ENCODE measurements around the gene TMEM217.

Gene TMEM217

DNA sequence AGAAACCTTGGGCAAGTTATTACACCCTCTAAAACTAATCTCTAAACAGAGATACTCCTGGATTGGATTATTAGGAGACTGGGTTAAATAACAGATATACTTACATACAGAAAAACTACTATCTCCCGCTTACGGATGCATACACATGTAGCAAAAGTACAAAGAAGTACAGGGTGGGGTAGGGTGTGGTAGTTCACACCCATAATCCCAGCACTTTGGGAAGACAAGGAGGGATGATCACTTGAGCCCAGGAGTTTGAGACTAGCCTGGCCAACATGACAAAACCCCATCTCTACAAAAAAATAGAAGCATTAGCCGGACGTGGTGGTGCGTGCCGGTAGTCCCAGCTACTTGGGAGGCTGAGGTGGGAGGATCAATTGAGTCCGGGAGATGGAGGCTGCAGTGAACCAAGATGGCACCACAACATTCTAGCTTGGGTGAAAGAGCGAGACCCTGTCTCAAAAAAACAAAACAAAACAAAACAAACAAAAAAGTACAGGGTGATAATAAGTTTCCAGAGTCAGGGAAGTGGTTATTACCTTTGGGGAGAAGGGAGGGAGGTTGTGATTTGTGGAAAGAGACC is 79.9 kb downstream of the TMEM217 start:
- DNase-seq, result peak; percentile 72

DNA sequence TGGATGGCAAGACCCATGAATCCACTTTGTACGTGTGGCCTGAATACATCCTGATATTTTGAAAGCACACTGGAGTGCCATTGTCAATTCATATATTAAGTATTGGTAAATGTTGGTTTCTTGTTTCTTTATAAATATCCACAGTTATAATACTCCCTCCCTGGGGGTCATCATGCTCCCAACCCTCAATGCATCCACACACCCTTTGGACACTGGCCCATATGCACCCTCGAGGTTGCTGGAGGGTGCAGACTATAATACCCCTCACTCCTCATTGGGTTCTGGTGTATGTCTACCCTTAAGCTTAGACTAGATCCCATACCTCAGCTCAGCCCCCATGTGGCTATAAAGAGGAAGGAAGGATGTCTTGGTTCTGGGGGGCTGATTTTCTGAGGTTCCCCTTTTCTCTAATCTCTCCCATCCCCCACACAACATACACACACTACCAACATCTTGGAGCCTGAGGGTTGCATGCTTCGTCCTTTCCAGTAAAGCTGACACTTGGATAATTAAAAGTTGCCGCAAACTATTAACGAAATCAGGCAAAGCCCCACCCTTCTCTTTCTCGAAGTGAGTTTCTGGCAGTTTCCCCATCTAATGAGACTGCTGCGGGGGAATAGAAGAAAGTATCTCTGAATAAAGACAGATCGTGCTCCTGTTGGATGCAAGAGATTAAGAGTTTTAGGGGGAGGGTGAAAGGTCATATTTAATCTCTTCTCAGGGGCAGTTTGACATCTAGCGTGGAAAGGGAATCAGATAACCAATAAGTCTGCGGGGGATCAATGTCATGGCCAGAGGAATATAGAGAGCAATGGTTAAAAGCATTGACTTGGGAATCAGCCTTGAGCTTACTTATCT is 80.6 kb downstream of the TMEM217 start:
- peak; percentile 98 for DNase-seq

DNA sequence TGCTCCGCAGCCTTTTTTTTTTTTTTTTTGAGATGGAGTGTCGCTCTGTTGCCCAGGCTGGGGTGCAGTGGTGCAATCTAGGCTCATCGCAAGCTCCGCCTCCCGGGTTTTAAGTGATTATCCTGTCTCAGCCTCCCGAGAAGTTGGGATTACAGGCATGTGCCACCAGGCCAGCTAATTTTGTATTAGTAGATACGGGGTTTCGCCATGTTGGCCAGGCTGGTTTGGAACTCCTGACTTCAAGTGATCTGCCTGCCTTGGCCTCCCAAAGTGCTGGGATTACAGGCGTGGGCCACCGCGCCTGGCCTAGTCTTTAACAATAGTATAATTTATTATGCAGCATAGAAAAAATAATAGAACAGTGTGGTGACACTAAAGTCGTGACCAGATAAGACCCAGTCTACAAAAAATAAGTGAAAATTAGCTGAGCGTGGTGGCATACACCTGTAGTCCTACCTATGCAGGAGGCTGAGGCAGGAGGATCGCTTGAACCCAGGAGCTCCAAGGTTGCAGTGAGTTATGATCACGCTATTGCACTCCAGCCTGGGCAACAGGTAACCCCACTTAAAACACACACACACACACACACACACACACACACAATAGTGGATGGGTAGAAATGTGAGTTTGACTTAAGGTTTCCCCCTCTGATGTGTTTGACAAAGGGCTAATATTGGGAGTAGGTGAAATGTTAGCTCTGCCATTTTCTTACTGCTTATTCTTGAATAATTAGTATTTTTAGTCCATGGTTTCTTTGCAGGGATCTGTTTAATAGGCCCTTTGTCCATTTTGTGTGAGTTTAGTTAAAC is 81.5 kb downstream of the TMEM217 start:
- DNase-seq, result peak; percentile 79

DNA sequence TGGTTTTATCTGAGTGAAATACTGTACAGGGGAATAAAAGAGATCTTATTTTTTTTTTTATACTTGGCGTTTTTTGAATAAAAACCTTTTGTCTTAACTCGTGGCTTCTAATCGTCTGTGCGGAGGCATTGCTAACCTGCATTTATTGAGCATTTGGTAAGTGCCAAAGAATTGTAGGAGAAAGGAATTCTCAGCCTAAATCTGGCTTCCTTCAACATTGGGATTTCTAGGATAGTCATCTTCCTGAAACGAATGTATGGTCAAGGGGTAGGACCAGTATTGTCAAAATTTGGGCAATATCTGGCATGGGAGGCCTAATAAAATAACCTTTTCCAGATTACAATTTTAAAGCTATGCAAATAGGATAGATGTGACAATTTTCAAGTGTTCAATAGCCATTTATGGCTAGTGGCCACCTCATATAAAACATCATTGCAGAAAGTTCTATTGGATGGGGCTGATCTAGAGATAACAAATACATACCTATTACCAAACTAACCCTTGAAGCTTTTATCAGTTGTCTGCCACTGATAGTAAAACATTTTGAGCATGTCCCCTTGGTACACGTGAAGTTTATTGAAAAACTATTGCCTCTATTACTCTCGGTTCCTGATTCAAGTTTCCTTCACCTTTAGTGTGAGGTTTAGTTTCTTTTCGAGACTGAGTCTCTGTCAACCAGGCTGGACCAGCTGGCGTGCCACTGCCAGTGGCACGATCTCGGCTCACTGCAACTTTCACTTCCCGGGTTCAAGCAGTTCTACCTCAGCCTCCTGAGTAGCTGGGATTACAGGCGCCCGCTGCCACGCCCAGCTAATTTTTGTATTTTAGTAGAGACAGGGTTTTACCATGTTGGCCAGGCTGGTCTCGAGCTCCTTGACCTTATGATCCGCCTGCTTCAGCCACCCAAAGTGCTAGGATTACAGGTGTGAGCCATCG is 82.3 kb downstream of the TMEM217 start:
- peak; percentile 67 for DNase-seq

DNA sequence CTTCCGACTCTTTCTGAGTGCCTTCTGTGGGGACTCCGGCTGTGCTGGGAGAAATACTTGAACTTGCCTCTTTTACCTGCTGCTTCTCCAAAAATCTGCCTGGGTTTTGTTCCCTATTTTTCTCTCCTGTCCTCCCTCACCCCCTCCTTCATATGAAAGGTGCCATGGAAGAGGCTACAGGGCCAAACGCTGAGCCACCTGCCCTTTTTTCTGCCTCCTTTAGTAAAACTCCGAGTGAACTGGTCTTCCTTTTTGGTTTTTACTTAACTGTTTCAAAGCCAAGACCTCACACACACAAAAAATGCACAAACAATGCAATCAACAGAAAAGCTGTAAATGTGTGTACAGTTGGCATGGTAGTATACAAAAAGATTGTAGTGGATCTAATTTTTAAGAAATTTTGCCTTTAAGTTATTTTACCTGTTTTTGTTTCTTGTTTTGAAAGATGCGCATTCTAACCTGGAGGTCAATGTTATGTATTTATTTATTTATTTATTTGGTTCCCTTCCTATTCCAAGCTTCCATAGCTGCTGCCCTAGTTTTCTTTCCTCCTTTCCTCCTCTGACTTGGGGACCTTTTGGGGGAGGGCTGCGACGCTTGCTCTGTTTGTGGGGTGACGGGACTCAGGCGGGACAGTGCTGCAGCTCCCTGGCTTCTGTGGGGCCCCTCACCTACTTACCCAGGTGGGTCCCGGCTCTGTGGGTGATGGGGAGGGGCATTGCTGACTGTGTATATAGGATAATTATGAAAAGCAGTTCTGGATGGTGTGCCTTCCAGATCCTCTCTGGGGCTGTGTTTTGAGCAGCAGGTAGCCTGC is 83.2 kb downstream of the TMEM217 start:
- DNase-seq, result peak; percentile 48

DNA sequence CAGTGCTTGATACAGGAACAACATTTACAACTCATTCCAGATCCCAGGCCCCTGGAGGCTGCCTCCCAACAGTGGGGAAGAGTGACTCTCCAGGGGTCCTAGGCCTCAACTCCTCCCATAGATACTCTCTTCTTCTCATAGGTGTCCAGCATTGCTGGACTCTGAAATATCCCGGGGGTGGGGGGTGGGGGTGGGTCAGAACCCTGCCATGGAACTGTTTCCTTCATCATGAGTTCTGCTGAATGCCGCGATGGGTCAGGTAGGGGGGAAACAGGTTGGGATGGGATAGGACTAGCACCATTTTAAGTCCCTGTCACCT is 83.8 kb downstream of the TMEM217 start:
- no peak for DNase-seq

DNA sequence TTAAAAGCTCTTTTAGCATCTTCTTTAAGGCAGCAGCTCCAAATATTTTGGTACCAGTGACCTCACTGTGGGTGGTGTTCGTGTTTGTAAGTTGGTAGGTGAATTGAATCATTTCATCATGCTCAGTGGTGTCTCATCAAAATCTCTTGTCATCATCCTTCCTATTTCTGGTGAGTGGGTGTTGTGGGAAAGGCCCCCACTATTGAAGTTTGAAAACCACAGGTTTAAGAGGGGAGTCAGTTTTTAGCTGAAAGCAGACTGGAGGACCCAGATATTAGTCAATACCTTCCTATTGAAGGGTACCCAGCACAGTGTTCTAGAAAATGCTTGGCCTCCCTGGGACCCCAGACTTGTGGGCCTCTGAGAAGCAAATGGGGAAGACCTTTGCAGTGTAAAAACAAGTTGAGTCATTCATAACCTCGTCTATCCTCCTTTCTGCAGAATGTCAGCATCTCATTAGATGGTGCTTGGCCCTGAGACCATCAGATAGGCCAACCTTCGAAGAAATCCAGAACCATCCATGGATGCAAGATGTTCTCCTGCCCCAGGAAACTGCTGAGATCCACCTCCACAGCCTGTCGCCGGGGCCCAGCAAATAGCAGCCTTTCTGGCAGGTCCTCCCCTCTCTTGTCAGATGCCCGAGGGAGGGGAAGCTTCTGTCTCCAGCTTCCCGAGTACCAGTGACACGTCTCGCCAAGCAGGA is 84.3 kb downstream of the TMEM217 start:
- peak; percentile 74 for DNase-seq

DNA sequence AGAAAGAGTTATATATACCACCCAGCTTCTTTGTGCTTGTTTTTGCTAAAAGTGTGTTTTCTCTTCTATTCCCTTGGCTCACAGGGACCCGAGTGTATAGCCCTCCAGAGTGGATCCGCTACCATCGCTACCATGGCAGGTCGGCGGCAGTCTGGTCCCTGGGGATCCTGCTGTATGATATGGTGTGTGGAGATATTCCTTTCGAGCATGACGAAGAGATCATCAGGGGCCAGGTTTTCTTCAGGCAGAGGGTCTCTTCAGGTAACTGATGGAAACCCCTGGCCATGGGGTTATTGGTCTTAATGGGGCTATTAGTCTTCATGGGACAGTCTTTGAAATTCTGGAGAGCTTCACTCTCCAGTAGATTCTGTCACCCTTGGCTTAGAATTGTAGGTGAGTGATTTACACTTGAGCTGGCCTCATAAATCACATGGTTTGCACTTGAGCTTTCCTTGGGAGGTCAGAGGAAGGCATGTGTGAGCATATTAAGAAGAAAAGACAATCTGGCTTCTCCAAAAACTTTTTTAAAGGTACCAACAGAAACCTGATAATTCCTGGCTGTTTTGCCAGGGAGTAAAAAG is 84.9 kb downstream of the TMEM217 start:
- DNase-seq, result peak; percentile 15

DNA sequence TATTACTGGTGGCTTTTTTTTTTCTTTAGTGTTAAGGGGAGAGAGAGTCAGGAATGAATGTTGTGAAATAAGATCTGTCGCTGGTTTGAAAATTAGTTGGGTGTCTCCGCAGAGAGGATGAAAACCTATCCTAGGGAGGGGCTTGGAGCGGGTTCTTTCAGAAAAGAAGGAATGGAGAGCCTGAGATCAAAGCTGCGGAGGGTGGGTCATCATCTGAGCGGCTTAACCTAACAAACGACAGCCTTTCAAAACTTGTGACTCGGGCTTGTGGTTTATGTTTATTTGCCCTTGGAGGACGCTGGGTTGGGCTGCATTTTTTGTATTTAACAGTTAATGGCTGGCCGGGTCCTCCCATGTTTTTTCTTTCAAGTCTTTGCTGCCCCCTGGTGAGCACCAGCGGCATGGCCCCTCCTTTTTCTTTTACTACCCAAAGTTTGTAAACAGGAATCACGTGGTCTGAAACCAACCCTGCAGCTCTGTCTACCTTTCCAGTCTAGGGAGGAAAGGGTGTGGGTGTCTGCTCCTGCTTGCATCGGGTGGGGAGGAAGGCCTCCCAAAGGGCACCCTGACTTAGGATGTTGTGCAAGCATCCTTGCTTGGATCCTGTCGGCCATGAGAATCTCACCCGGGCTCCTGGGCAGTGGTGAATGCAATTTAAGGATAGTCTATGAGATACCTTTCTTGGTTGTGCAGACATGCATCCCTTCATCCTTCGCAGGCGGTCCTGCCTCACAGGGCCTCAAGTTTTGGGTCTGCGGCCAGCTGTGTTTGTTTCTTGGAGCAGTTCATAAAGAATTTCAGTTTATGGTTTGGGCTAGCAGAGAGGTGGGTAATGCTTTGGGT is 85.8 kb downstream of the TMEM217 start:
- peak; percentile 98 for DNase-seq

DNA sequence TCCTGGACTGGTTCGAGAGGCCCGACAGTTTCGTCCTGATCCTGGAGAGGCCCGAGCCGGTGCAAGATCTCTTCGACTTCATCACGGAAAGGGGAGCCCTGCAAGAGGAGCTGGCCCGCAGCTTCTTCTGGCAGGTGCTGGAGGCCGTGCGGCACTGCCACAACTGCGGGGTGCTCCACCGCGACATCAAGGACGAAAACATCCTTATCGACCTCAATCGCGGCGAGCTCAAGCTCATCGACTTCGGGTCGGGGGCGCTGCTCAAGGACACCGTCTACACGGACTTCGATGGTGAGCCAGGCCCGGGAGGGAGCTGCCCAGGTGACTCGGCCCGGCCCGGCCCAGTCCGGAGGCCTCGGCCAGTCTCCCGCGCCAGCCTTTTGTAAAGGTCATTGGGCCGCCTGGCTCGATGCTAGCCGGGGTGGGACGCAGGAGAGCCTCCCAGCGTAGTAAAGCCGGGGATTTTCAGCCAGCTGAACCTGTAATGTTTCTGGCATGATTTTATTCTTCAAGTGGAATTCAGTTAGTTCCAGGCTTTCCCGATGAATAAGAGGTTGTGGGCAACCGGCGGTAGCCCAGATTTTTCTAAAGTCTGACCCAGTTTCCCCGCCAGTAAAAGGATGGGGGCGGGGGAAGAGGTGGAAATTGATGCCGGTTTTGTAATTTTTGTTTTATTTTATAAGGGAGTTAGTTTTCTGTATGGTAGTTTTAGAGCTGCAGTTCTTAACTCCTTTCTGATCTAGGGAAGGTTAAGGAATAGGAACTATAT is 86.6 kb downstream of the TMEM217 start:
- peak; percentile 60 for DNase-seq

DNA sequence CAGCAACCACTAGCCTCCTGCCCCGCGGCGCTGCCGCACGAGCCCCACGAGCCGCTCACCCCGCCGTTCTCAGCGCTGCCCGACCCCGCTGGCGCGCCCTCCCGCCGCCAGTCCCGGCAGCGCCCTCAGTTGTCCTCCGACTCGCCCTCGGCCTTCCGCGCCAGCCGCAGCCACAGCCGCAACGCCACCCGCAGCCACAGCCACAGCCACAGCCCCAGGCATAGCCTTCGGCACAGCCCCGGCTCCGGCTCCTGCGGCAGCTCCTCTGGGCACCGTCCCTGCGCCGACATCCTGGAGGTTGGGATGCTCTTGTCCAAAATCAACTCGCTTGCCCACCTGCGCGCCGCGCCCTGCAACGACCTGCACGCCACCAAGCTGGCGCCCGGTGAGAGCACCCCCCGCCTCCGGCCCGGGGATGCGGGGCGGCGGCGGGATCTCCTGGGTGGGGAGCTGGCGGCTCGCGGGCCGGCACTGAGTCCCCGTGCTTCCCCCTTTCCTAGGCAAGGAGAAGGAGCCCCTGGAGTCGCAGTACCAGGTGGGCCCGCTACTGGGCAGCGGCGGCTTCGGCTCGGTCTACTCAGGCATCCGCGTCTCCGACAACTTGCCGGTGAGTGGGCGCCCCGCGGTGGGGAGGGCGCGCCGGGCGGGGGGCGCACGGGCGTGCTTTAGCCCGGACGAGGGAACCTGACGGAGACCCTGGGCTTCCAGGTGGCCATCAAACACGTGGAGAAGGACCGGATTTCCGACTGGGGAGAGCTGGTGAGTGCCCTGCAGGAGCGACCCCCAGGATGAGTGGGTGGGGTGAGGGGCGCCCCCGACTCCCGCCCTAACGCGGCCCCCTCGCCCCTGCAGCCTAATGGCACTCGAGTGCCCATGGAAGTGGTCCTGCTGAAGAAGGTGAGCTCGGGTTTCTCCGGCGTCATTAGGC is 87.4 kb downstream of the TMEM217 start:
- peak; percentile 79 for DNase-seq

DNA sequence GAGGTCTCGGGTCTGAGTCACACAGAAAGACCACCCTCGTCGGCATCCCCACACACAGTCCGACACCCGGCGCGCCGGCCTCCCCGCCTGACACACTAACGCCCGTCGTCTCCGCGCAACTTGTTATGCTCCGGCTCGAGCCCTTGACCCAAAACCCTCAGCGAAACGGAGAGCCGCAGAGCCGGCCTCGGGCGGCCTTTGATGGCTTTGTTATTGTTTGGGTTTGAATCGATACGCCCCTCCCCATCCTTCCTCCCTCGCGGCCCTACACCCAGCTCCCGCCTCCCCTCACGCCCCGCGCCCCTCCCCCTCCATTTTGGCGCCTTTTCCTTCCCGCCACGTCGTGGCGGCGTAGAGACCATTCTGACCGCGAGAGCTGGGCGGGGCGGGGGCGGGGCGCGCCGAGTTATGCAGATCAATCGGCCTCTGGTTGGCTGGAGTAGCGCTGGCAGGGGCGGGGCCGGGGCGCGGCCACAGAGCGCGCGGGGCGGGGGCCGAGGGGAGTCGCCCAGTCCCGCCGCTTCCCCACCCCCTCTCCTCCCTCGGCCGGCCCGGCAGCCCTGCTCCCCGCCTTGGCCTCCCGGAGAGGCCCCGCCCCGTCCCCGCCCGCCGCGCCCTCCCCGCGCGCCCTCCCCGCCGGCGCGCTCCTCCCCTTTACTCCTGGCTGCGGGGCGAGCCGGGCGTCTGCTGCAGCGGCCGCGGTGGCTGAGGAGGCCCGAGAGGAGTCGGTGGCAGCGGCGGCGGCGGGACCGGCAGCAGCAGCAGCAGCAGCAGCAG is 88.3 kb downstream of the TMEM217 start, which contains the start of gene PIM1:
PIM1 (plus strand) TSS at position 657 of the 777 bp plus-strand sequence. CDS start 424 bp downstream, outside the sequence.
- peak; percentile 99 for DNase-seq

DNA sequence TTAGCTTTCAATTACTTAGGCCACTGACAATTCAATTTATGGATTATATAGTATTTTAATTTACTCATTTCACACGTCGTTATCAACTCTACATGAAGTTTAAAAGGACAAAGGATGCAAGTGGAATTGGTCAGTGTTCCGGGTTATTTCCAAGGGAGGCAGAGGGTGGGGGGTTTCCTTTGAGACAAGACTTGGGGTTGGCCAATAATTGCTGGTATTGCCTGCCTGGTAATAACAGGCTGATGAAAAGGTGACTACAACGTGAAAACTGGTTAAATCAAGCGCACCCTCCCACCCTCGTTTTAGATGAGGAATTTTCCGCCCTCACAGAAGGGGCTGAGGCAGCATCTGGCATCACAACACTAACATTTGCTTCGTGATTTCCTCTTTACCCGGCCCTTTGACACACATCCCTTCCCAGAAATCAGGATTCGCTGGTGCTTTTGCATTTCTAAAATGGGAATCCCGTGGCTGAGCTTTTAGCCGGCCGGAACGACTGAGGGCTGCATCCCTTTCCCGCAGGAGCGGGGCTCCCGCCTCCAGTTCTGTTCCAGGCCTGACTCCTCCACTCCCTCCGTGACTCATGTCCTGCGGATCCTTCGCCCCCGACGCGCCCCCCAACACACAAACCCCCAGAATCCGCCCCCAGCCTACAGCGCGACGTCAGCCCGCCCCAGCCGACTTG is 89.0 kb downstream of the TMEM217 start:
- DNase-seq, result peak; percentile 48

DNA sequence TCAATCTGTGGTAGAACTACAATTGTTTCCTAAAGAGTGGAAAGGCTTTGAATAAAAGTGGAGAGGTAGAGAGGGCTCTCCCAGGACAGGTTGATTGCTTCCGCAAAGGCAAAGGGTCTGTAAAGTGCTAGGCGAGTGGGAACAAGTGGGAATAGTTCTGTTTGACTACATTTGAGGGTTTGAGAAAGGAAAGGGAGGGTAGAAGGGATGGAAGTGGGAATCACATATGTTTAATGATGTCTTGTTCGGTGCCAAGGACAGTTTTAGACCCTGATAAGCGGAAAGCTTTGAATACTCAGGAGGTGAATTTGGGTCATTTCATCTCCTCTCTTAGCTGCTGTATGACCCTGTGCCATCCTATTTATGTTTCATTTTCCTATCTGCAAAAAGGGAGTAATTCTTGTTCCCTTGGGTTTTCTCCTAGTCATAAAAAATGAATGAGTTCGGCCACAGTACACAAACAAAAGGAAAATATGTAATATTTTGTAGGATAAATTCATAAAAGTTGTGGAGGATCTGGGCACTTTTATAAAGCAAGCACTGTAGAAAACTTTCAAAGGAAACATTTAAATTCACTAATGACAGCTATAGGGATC is 89.7 kb downstream of the TMEM217 start:
- no peak for DNase-seq

DNA sequence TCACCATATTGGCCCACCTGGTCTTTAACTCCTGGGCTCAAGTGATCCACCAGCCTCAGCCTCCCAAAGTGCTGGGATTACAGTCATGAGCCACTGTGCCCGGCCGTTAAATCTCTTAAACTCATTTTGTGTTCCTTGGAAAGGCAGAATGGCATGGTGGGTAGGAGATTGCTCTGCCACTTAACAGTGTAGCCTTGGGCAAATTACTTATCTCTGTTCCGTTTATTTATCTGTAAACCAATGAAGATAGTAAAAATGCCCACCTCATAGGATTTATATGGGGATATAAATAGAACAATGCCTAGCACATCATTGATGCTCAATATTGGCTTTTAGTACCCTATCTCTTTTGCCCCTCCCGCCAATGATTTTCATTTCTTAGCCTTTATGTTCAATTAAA is 95.2 kb downstream of the TMEM217 start:
- DNase-seq, result no peak
